WTC11 (cell line): ENCODE data around the gene SYCN.

ENCODE experiments used
- ATF1 ChIP-seq: sonication (generic); formaldehyde crosslinking; IDR thresholded peaks from 2 replicates; pipeline ENCODE4 v1.8.1; 2023; ENCODE audit warnings: mild to moderate bottlenecking, moderate library complexity, missing genetic modification reagents
- CREB1 ChIP-seq: sonication (generic); formaldehyde crosslinking; IDR thresholded peaks from 2 replicates; pipeline ENCODE4 v1.8.0; 2023; ENCODE audit warnings: mild to moderate bottlenecking, missing genetic modification reagents
- CTCF ChIP-seq: fragments of 200-600 bp; IDR thresholded peaks from 2 replicates; pipeline ENCODE4 v1.8.0; 2022; ENCODE audit warnings: antibody characterized with exemption
- FOXK1 ChIP-seq: sonication (generic); formaldehyde crosslinking; IDR thresholded peaks from 2 replicates; pipeline ENCODE4 v1.8.0; 2022; ENCODE audit warnings: mild to moderate bottlenecking, moderate library complexity, missing genetic modification reagents
- IRF2 ChIP-seq: sonication (generic); formaldehyde crosslinking; IDR thresholded peaks from 2 replicates; pipeline ENCODE4 v1.8.0; 2022; ENCODE audit warnings: low read depth, missing genetic modification reagents, borderline replicate concordance
- USF2 ChIP-seq: sonication (generic); formaldehyde crosslinking; IDR thresholded peaks from 2 replicates; pipeline ENCODE4 v1.8.1; 2023; ENCODE audit warnings: mild to moderate bottlenecking, missing genetic modification reagents, moderate library complexity
- ZBTB43 ChIP-seq: sonication (generic); formaldehyde crosslinking; IDR thresholded peaks from 2 replicates; pipeline ENCODE4 v1.8.1; 2023; ENCODE audit warnings: mild to moderate bottlenecking, missing genetic modification reagents
- ZNF121 ChIP-seq: sonication (generic); formaldehyde crosslinking; IDR thresholded peaks from 2 replicates; pipeline ENCODE4 v1.8.0; 2023; ENCODE audit warnings: missing genetic modification reagents

GRCh38 chr19:39211731-39212374 lies 7.8 kb upstream of the SYCN start:
- TF ChIP-seq CTCF (no peak), IRF2 (CRISPR knock-in tag) (no peak), CREB1 (no peak), ATF1 (no peak), ZNF121 (CRISPR knock-in tag) (no peak), ZBTB43 (no peak), FOXK1 (CRISPR knock-in tag) (no peak), USF2 (CRISPR knock-in tag) (no peak)
